ENCODE results near the gene FADS3.

DNA sequence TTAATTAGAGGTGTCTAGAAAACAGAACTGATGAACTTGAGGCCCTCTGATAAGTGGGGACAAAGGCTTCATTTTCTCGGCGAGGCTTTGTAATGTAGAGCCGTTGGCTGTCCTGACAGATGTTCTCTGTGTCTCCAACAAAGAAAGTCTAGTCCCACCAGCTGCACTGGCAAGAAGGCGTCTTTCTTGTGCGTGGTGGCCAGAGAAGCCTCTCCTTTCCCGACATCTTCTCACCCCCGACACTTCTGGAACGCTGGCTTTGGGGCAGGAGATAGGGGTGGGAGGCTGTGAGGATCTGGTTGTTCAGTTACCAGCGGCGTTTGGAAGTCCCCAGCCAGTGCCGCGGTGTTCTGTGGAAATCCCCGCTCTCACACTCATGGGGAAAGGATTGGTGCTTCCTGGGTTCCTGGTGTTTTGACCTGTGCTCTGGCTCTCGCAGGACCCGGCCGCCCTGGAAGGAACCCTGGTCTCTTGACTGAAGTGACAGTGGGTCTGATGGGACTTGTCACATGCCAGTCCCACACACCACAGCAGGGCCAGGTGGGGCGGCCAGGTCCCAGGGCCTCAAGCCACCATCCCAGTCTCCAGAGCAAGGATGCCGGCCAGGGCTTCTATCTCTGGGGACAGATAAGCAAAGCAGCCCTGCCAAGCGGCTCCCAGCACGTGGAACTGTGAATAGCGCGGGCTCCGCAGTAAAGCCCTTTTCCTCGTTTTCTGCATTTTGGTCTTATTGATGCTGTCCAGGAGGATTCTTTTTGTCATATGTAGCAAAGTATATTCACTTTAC, 40.0 kb downstream of the FADS3 start:
- TF ChIP-seq, protein P1, sequence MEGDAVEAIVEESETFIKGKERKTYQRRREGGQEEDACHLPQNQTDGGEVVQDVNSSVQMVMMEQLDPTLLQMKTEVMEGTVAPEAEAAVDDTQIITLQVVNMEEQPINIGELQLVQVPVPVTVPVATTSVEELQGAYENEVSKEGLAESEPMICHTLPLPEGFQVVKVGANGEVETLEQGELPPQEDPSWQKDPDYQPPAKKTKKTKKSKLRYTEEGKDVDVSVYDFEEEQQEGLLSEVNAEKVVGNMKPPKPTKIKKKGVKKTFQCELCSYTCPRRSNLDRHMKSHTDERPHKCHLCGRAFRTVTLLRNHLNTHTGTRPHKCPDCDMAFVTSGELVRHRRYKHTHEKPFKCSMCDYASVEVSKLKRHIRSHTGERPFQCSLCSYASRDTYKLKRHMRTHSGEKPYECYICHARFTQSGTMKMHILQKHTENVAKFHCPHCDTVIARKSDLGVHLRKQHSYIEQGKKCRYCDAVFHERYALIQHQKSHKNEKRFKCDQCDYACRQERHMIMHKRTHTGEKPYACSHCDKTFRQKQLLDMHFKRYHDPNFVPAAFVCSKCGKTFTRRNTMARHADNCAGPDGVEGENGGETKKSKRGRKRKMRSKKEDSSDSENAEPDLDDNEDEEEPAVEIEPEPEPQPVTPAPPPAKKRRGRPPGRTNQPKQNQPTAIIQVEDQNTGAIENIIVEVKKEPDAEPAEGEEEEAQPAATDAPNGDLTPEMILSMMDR (conservative IDR thresholded peaks at IDR 0.05; ENCODE audit: low read depth, low read length): no peak
- TF ChIP-seq RFX5 (IDR thresholded peaks at IDR 0.05; ENCODE audit: low read depth, low read length): no peak
